Hematopoietic multipotent progenitor cell treated with erythropoietin and hydrocortisone succinate and interleukin-3 and kit ligand, for 6 days (in vitro differentiated cells): Measurements from ENCODE around the gene ZNF614.
A peak's percentile ranks its signal among the peaks of the same experiment; 100 is the strongest.
"Not testable (repeated sequence)": the region's sequence is repeated elsewhere in the genome, so short reads cannot be mapped to it uniquely, and the experiment has no call there.

Experiments
- DNase-seq: peaks from one replicate; pipeline ENCODE4 v3.0.0-alpha.2; 2015

Gene ZNF614

DNA sequence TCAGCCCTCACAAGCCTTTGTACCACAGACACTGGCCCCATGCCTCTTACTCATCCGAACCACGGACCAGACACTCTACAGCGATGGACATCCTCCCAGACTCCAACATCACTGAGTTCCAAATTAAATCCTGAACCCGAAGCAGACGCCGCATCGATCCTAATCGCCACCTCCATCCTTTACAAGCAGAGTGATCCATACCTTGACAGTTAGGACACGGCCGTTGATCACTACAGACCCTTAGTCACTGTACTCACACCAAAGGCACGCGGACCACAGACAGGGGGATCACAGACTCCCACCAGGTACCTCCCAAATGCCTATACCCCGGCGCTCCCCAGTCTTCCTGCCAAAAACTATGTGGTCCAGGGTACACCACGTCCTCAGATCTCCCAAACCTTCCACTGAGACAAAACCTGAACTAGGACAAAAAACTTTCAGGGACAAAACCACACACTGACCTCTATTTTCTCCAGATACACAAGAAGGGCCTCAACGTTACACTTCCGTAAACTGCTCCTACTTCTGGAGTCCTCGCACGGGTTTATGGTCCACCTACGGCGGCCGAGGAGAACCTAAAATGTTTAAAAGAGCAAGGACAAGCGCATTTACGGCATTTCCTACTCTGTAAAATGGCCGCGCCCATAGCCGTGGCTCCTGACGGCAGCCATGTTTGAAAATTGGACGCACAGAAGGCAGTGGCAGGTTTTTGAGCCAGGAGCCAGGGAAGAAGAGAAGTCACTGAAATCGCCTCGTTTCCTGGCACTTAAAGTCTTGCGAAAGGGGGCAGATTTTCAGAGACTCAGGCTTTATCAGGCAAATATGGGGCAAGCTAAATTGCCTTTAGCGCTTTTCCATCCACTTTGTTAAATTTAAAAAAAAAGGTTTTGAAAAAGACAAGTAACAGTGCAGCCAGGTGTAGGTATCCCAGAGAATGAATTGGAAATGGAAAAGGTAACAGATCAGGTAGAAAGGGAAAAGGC lies 41.6 kb downstream of the ZNF614 start, which contains the start of gene ZNF350:
TSS of gene ZNF350 (minus strand) at position 532 of the 983 bp plus-strand sequence. CDS start 12,480 bp downstream, outside the sequence.
- DNase-seq: peak; percentile 97

DNA sequence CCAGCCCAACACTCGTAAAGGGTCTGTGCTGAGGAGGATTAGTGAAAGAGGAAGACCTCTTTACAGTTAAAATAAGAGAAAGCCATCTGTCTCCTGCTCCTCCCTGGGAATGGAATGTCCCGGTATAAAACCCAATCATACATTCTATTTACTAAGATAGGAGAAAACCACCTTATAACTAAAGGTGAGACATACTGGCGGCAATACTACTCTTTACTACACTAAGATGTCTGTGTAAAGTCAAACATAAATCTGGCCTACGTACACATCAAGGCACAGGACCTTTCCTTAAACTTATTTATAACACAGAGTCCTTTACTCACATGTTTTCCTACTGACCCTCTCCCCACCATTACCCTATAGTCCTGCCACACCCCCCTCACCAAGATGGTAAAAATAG lies 44.8 kb downstream of the ZNF614 start:
- DNase-seq: no peak

DNA sequence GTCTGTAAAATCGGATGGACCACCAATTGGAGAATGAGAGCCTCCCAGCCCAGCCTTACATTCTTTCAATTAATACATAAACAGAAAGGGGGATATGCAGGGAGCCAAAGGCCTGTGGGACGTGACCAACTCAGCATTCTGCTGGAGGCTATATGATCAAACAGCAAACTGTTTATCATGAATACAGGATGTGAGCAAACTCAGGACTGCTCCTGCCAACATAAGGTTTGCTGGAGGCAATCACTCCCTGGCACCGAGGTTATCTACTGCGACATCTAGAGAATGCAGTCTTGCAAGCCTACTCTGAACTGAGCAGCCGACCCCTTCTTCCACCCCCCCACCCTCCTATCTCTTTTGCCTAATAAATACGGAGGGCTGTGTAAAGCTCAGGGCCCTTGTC lies 47.3 kb downstream of the ZNF614 start:
- DNase-seq: not testable (repeated sequence)

DNA sequence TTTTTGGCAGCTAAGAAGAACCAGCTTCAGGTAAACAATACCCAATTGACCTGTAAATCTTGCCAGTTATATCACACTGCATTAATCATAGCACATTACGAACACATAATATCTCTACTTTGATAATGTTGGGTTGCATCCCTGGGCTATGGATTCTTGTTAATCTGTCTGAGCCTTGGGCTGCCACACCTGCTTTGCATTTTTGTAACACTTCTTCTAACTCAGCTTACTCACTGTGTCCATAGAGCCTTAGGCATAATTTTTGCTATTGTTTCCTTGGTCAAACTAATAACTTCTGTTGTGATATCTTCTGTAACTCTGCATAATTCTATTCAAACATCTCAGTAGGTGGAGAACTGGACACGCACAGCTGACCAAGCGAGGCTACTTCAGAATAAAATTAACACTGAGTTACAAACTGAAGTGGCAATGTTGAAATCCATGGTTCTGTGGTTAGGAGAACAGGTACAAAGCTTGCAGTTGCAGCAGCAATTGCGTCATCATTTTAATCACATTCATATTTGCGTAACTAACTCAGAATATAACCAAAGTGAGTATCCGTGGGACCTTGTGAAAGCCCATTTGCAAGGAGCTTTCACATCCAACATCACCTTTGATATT lies 48.0 kb downstream of the ZNF614 start:
- peak; percentile 36 for DNase-seq

DNA sequence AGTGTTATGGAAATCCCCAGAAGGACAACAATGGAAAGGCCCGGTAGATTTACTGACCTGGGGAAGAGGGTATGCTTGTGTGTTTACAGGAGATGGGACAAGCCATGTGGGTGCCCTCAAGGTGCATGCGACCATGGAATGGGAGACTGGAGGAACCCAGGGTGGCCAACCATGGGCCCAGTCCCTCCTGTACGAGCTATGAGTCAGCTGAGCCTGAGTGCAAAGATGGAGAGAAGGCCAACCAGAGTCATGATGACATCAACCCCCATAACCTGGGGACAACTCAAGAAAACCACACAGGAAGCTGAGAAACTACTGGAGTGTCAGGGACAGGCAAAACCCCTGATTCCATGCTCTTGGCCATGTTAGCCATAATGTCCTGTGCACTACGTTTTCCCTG lies 49.3 kb downstream of the ZNF614 start:
- no peak for DNase-seq

DNA sequence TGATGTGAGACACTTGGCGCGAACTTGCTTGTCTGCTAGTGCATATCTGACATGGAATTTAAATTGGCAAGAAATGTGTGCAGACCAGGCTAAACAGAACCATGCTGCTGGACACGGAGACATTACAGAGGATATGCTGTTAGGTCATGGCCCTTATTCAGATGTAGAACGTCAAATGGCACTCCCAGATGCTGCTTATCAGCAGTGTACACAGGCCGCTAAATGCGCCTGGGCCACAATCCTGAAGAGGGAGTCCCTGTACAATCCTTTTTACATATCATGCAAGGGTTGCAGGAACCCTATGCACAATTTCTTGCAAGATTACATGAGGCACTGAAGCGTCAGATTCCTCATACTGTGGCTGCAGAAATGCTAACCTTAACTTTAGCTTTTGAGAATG lies 50.8 kb downstream of the ZNF614 start:
- DNase-seq: no peak

DNA sequence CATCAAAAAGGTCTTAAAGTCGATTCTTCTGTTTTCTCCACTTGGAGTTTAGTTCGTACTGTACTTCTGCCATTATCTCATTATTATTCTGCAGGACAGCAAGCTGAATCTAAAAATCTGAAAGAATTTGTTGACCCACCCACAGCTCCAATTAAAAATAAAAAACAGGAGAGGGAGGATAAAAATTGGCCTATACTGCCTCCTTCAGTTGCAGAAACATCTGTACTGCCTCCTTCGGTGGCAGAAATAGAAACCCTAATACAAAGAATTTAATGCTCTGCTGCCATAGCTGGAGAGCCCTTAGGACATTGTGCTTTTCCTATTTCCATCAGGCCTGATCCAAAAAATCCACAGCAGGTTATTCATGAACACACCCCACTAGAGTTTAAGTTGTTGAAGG lies 51.3 kb downstream of the ZNF614 start:
- no peak for DNase-seq

DNA sequence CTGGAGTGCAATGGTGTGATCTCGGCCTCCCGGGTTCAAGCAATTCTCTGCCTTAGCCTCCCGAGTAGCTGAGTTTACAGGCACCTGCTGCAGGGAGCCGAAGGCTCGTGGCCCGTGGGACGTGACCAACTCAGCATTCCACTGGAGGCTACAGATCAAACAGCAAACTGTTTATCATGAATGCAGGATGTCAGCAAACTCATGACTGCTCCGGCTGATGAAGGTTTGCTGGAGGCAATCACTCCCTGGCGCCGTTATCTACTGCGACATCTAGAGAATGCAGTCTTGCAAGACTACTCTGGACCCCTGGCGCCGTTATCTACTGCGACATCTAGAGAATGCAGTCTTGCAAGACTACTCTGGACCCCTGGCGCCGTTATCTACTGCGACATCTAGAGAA lies 52.4 kb downstream of the ZNF614 start:
- not testable (repeated sequence) for DNase-seq

DNA sequence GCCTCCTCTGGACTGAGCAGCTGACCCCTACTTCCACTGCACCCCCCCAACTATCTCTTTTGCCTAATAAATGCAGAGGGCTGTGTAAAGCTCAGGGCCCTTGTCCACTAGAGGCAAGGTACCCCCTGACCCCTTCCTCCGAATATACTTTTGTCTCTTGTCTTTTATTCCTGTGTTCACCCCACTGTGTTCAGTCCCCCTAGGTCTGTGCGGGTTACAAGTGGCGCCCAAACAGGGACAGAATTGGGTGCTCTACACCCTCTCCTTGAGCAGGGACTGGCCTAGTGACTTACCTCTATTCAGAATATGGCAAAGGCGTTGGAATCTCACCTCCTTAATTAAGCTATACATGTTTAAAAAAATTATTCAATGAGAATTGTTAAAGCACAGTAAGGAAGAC lies 56.6 kb downstream of the ZNF614 start:
- peak; percentile 15 for DNase-seq

DNA sequence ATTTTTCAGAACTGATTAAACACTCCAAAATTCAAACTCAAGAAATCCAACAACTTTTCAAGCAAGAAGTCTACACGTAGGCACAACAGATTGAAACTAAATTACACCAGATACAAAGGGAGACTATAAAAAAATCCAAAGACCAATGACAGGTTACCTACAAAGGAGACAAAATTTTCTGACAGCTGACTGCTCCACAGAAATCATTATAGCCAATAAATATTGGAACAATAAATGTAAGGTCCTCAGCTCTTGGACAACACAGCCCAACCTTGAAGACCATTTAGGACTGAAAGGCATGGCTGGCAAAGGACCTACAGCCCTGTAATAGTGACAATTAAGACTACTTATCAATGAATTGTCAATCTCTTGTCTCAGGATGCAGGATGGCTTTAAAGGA lies 57.5 kb downstream of the ZNF614 start:
- DNase-seq: no peak

DNA sequence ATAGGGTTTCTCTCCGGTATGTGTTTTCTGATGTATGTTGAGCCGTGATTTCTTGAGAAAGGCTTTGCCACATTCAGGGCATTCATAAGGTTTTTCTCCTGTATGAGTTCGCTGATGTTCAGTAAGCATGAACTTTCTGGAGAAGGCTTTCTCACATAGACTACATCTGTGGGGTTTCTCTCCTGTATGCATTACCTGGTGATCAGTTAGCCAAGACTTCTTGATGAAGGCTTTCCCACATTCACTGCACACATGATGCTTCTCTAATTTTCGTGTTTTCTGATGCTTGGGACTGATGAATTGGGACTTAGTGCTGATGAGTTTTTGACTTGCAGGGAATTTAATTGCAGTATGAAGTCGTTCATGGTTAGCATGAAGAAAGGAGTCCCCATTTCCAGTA lies 62.6 kb downstream of the ZNF614 start:
- no peak for DNase-seq
